Lung (tissue), 12 donors: ENCODE data around the gene TP53INP2. TPM values are rescaled to one million over a fixed set of nuclear protein-coding genes. Genes with fewer than 3 reads are reported as not detected.

Experiments used
- ATAC-seq: fragments of 200-7000 bp; cut with Tn5 transposase; one replicate; pipeline ENCODE4 v1.9.1; 2020; ENCODE audit warnings: moderate number of reproducible peaks; ENCODE audit not compliant: insufficient read depth, low FRiP score
- DNase-seq, 3 donors: peaks; one replicate each; pipeline ENCODE4 v3.0.0-alpha.2; 2013 to 2017
- H3K27ac ChIP-seq, 2 donors: one replicate each; pipeline ENCODE4 v1.5.1; 2013; ENCODE audit warnings: mild to moderate bottlenecking in 2 of 2, moderate library complexity in 2 of 2, control low read depth in 1 of 2, inconsistent platforms in 1 of 2, low read depth in 1 of 2, low read length in 1 of 2
- H3K27me3 ChIP-seq, 3 donors: one replicate each; pipeline ENCODE4 v1.5.1; 2013; ENCODE audit warnings: low read length in 2 of 3; ENCODE audit not compliant: control insufficient read depth in 3 of 3, insufficient read depth in 3 of 3
- H3K36me3 ChIP-seq, 4 donors: one replicate each; pipeline ENCODE4 v1.5.1; 2013; ENCODE audit warnings: low read length in 4 of 4, mild to moderate bottlenecking in 1 of 4, moderate library complexity in 1 of 4; ENCODE audit not compliant: control insufficient read depth in 4 of 4, insufficient read depth in 4 of 4
- H3K4me1 ChIP-seq, 5 donors: one replicate each; pipeline ENCODE4 v1.5.1; 2013; ENCODE audit warnings: low read length in 5 of 5, mild to moderate bottlenecking in 2 of 5, moderate library complexity in 1 of 5; ENCODE audit not compliant: control insufficient read depth in 5 of 5, insufficient read depth in 5 of 5
- H3K4me3 ChIP-seq: one replicate; pipeline ENCODE4 v1.5.1; 2013; ENCODE audit warnings: mild to moderate bottlenecking, control low read depth, moderate library complexity
- H3K9ac ChIP-seq, 2 donors: one replicate each; pipeline ENCODE4 v1.5.1; 2013; ENCODE audit warnings: low read length in 2 of 2, control low read depth in 1 of 2; ENCODE audit not compliant: insufficient read depth in 1 of 2
- H3K9me3 ChIP-seq, 4 donors: one replicate each; pipeline ENCODE4 v1.5.1; 2013; ENCODE audit warnings: low read length in 3 of 4, mild to moderate bottlenecking in 1 of 4, moderate library complexity in 1 of 4; ENCODE audit not compliant: control insufficient read depth in 4 of 4, insufficient read depth in 3 of 4
- CTCF ChIP-seq: IDR thresholded peaks from 2 replicates; pipeline ENCODE4 v1.5.1; 2012; ENCODE audit warnings: mild to moderate bottlenecking; ENCODE audit errors: control extremely low read depth, extremely low read depth
- WGBS, 2 donors: extraction: QIAGEN DNeasy Blood & Tissue Kit; methylation state at CpG; one replicate each; pipeline ENCODE4 v1.1.7; 2013; 5-methylcytosine and 5-hydroxymethylcytosine counted together
- polyA plus RNA-seq, 2 donors: library from polyadenylated mRNA; stranded (reverse); fragments of 200-250 nt; gene quantifications; one replicate each; pipeline ENCODE4 v1.2.1, GENCODE V29; 2013
- total RNA-seq, 2 donors: library from RNA; depleted of rRNA in 1 of 2; stranded (reverse); fragments of >200 nt in 1 of 2; gene quantifications; one replicate each; pipeline ENCODE4 v1.2.1, GENCODE V29; 2014 to 2021
- donor health status: control.
- donor health status: control.
- donor health status: Bipolar disorder and iron deficiency.
- donor health status: healthy.
- donor health status: DM: yes; HTN: yes; CAD: no.

Gene TP53INP2
- total and polyA plus RNA-seq, 4 donors, result 5.8 to 19.5 (median 11.4) TPM

- DNase-seq (no peak), ATAC-seq (no peak)
- Histone ChIP-seq H3K27me3 (no peaks in the 10 kb centered on the region), H3K4me1 (no peaks in the 10 kb centered on the region), H3K4me3 (no peak overlapping the region), H3K9me3 (no peaks in the 10 kb centered on the region), H3K36me3 (no peaks in the 10 kb centered on the region), H3K27ac (no peak overlapping the region), H3K9ac (no peak overlapping the region)
- WGBS, 2 donors, result 91 to 100% methylated on average over 1 of the region's 1 CpG
- no peak for TF ChIP-seq CTCF
Measured at GRCh38 chr20:34669094-34669493, 35.0 kb upstream of the TP53INP2 start.

GRCh38 chr20:34673412-34673811 is 30.7 kb upstream of the TP53INP2 start:
- Histone ChIP-seq H3K27me3 (no peaks in the 10 kb centered on the region), H3K9me3 (no peaks in the 10 kb centered on the region), H3K4me1 (peaks cover 0 to 7% (median 0%) of the 10 kb centered on the region in 5 donors), H3K27ac (no peak overlapping the region), H3K9ac (no peak overlapping the region), H3K4me3 (no peak overlapping the region), H3K36me3 (no peaks in the 10 kb centered on the region)
- WGBS, 2 donors, result 92 to 93% methylated on average over 5 of the region's 5 CpGs
- DNase-seq (no peak), ATAC-seq (no peak)
- TF ChIP-seq CTCF, result no peak

DNA sequence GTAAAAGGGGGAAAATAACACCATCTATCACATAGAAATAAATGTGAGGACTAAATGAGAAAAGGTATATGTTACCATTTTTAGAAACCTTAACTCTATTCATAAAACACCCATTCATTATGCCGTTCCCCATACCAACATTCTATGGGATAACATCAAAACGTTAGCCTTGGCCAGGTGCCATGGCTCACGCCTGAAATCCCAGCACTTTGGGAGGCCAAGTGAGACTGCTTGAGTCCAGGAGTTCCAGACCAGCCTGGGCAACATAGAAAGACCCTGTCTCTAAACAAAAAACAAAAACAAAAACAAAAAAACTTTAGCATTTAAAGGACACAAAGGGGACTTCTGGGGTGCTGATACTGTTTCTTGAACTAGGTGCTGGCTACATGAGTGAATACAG is 28.6 kb upstream of the TP53INP2 start:
- Histone ChIP-seq H3K9me3 (no peaks in the 10 kb centered on the region), H3K27ac (no peak overlapping the region), H3K27me3 (no peaks in the 10 kb centered on the region), H3K4me3 (no peak overlapping the region), H3K36me3 (no peaks in the 10 kb centered on the region), H3K4me1 (peaks cover 0 to 7% (median 0%) of the 10 kb centered on the region in 5 donors), H3K9ac (no peak overlapping the region)
- DNase-seq, result peak in 1 of 3 donors; percentile 11
- 17 to 20% methylated on average over 3 of the region's 3 CpGs for WGBS, 2 donors
- TF ChIP-seq CTCF, result no peak
- no peak for ATAC-seq

GRCh38 chr20:34675993-34676641 is 28.0 kb upstream of the TP53INP2 start:
- H3K27me3 ChIP-seq, result no peaks in the 10 kb centered on the region
- H3K4me3 ChIP-seq, result peak overlapping the region; percentile 49
- no peak for TF ChIP-seq CTCF
- no peaks in the 10 kb centered on the region for H3K36me3 ChIP-seq
- no peak for ATAC-seq
- H3K9ac ChIP-seq, result peak overlapping the region in 1 of 2 donors; percentile 40
- DNase-seq, result no peak
- no peaks in the 10 kb centered on the region for H3K9me3 ChIP-seq
- WGBS, 2 donors, result 1% methylated on average over 14 of the region's 14 CpGs
- H3K4me1 ChIP-seq, result peaks cover 0 to 7% (median 0%) of the 10 kb centered on the region in 5 donors
- H3K27ac ChIP-seq, result peak overlapping the region in 1 of 2 donors; percentile 62
